Measurements from ENCODE around the gene PLEKHH1.
A peak's percentile ranks its signal among the peaks of the same experiment; 100 is the strongest.
"Not testable (repeated sequence)": the region's sequence is repeated elsewhere in the genome, so short reads cannot be mapped to it uniquely, and the experiment has no call there.

PLEKHH1 gene

GRCh38 chr14:67589204-67589770 lies 56.2 kb downstream of the PLEKHH1 start:
- no peak for DNase-seq (ENCODE audit: low spot score)
- in situ Hi-C loops (cut with MboI; ENCODE audit: low sequenced_read_pairs, unreplicated experiment): loop anchor here (10.0 kb wide), 2 partner anchors 116 to 164 kb away; partner anchors contain the start of gene RDH12
- no peak for TF ChIP-seq CTCF (IDR thresholded peaks at IDR 0.05; ENCODE audit: borderline replicate concordance, control extremely low read depth, extremely low read depth, insufficient read depth, missing control alignments)

- in situ Hi-C loops (cut with MboI; ENCODE audit: low sequenced_read_pairs, unreplicated experiment); DNase-seq (ENCODE audit: low spot score): not testable (repeated sequence)
Measured at GRCh38 chr14:67593650-67594049, 60.6 kb downstream of the PLEKHH1 start.

- TF ChIP-seq CTCF (IDR thresholded peaks at IDR 0.05; ENCODE audit: borderline replicate concordance, control extremely low read depth, extremely low read depth, insufficient read depth, missing control alignments): no peak
- DNase-seq (ENCODE audit: low spot score): no peak
- in situ Hi-C loops (cut with MboI; ENCODE audit: low sequenced_read_pairs, unreplicated experiment): no loop called here
Measured at GRCh38 chr14:67595392-67595791, 62.3 kb downstream of the PLEKHH1 start.

GRCh38 chr14:67599698-67600561 lies 66.8 kb downstream of the PLEKHH1 start, which contains the start of gene PIGH:
Gene PIGH (minus strand): TSS chr14:67600268. CDS start chr14:67600203, 65 bp downstream.
- peak; percentile 96 for DNase-seq (ENCODE audit: low spot score)
- in situ Hi-C loops (cut with MboI; ENCODE audit: low sequenced_read_pairs, unreplicated experiment): no loop called here
- TF ChIP-seq CTCF (IDR thresholded peaks at IDR 0.05; ENCODE audit: borderline replicate concordance, control extremely low read depth, extremely low read depth, insufficient read depth, missing control alignments): peak; percentile 51

- in situ Hi-C loops (cut with MboI; ENCODE audit: low sequenced_read_pairs, unreplicated experiment); DNase-seq (ENCODE audit: low spot score): not testable (repeated sequence)
Measured at GRCh38 chr14:67600562-67600974, 67.5 kb downstream of the PLEKHH1 start.

- TF ChIP-seq CTCF (IDR thresholded peaks at IDR 0.05; ENCODE audit: borderline replicate concordance, control extremely low read depth, extremely low read depth, insufficient read depth, missing control alignments): no peak
- in situ Hi-C loops (cut with MboI; ENCODE audit: low sequenced_read_pairs, unreplicated experiment): no loop called here
- no peak for DNase-seq (ENCODE audit: low spot score)
Measured at GRCh38 chr14:67602076-67602475, 69.0 kb downstream of the PLEKHH1 start.

- DNase-seq (ENCODE audit: low spot score): no peak
- no peak for TF ChIP-seq CTCF (IDR thresholded peaks at IDR 0.05; ENCODE audit: borderline replicate concordance, control extremely low read depth, extremely low read depth, insufficient read depth, missing control alignments)
- in situ Hi-C loops (cut with MboI; ENCODE audit: low sequenced_read_pairs, unreplicated experiment): no loop called here
Measured at GRCh38 chr14:67602995-67603545, 70.0 kb downstream of the PLEKHH1 start.

All from GM13976 (cell line).